Uterus (tissue), 4 donors: Measurements from ENCODE around the gene CHST15. TPM values are rescaled to one million over a fixed set of nuclear protein-coding genes. Genes with fewer than 3 reads are reported as not detected.

ENCODE experiments used
- DNase-seq, 2 donors: peaks; one replicate each; pipeline ENCODE4 v3.0.0-alpha.2; 2019 to 2020
- H3K27ac ChIP-seq, 2 donors: fragments of 200-600 bp; sonication (generic); 1 replicate in 1 of 2; 2 replicates in 1 of 2; pipeline ENCODE4 v1.5.1; 2016 to 2018
- H3K27me3 ChIP-seq, 2 donors: fragments of 200-600 bp; sonication (generic); one replicate each; pipeline ENCODE4 v1.5.1; 2018 to 2019; ENCODE audit warnings: control low read depth in 1 of 2
- H3K36me3 ChIP-seq, 2 donors: fragments of 200-600 bp; sonication (generic); one replicate each; pipeline ENCODE4 v1.5.1; 2019; ENCODE audit warnings: control low read depth in 1 of 2
- H3K4me1 ChIP-seq, 2 donors: fragments of 200-600 bp; sonication (generic); one replicate each; pipeline ENCODE4 v1.5.1; 2018 to 2019; ENCODE audit warnings: control low read depth in 1 of 2
- H3K4me3 ChIP-seq, 2 donors: fragments of 200-600 bp; sonication (generic); 1 replicate in 1 of 2; 2 replicates in 1 of 2; pipeline ENCODE4 v1.5.1; 2018 to 2019; ENCODE audit warnings: mild to moderate bottlenecking in 1 of 2
- H3K9me3 ChIP-seq, 2 donors: fragments of 200-600 bp; sonication (generic); one replicate each; pipeline ENCODE4 v1.5.1; 2019; ENCODE audit warnings: control low read depth in 1 of 2
- POLR2A ChIP-seq, 2 donors: fragments of 450-650 bp; IDR thresholded peaks; one replicate each; pipeline ENCODE4 v1.6.1; 2016; ENCODE audit warnings: antibody characterized with exemption in 2 of 2, mild to moderate bottlenecking in 1 of 2, moderate library complexity in 1 of 2
- intact Hi-C: fragments of 100-400 bp; cut with DNase I; formaldehyde crosslinking; loops from one replicate; pipeline ENCODE4 v1.15.1; 2023; ENCODE audit warnings: low total_unique reads
- total RNA-seq, 4 donors: library from RNA; depleted of rRNA in 3 of 4; stranded (reverse); fragments of >200 nt in 3 of 4; gene quantifications; one replicate each; pipeline versions ENCODE4 v1.1.0 to v1.2.4, GENCODE V29; 2014 to 2023
- TF ChIP-seq, protein P1 (sequence below), 4 experiments: fragments of 200-600 bp in 2 of 4; fragments of 450-650 bp in 2 of 4; sonication (generic) in 2 of 4; IDR thresholded peaks; one replicate each; pipeline ENCODE4 v1.5.1; 2016 to 2019; ENCODE audit warnings: antibody characterized with exemption in 4 of 4, mild to moderate bottlenecking in 2 of 4, moderate library complexity in 1 of 4
- donor health status: DM: yes; HTN: yes; CAD: no.

Gene CHST15
- total RNA-seq, 4 donors from 2014 or later: 9.7 to 28.5 (median 17.8) TPM

DNA sequence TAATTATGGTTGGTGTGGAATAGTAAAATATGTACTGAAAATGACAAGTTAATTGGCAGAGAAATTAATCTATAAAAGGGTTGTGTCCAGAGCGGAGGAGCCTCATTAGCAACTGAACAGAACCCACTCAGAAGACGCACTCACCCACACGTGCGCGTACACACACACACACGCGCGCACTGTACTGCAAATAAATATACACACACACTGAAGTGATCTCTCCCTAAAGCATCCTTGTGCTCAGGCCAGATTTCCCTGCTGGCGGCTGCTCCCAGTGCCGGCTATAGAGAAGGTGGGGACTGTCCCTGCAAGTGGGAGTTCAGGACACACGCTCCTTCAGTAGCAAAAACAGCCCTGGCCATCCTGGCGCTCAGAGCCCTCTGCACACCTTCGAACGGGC is 85.2 kb downstream of the CHST15 start:
- H3K27me3 ChIP-seq: no peaks in the 10 kb centered on the region
- intact Hi-C loops: no loop called here
- DNase-seq: no peak
- H3K4me3 ChIP-seq: no peak overlapping the region
- no peaks in the 10 kb centered on the region for H3K4me1 ChIP-seq
- H3K9me3 ChIP-seq: no peaks in the 10 kb centered on the region
- H3K27ac ChIP-seq: no peak overlapping the region
- H3K36me3 ChIP-seq: no peaks in the 10 kb centered on the region
- TF ChIP-seq POLR2A (IDR thresholded peaks at IDR 0.05): no peak
- TF ChIP-seq, protein P1, sequence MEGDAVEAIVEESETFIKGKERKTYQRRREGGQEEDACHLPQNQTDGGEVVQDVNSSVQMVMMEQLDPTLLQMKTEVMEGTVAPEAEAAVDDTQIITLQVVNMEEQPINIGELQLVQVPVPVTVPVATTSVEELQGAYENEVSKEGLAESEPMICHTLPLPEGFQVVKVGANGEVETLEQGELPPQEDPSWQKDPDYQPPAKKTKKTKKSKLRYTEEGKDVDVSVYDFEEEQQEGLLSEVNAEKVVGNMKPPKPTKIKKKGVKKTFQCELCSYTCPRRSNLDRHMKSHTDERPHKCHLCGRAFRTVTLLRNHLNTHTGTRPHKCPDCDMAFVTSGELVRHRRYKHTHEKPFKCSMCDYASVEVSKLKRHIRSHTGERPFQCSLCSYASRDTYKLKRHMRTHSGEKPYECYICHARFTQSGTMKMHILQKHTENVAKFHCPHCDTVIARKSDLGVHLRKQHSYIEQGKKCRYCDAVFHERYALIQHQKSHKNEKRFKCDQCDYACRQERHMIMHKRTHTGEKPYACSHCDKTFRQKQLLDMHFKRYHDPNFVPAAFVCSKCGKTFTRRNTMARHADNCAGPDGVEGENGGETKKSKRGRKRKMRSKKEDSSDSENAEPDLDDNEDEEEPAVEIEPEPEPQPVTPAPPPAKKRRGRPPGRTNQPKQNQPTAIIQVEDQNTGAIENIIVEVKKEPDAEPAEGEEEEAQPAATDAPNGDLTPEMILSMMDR (IDR thresholded peaks at IDR 0.05): no peak

DNA sequence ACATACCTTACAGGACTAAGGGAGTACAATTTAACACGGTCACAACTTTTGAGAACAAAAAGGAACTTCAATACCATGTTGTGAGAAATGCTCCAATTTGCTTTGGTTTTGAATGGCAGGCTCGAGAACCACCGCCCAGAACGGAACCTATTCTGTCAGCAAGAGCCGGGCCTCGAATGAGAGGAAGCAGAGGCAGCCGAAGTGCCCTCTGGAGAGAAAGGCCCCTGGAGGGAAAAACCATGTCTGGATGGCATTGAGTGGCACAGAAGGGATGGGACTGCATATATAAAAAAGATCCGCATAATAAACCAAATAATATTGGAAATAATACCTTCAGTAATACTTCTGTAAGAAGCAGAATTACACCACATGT is 85.6 kb downstream of the CHST15 start:
- Histone ChIP-seq H3K27ac (no peak overlapping the region), H3K9me3 (no peaks in the 10 kb centered on the region), H3K4me3 (no peak overlapping the region), H3K4me1 (no peaks in the 10 kb centered on the region), H3K27me3 (no peaks in the 10 kb centered on the region), H3K36me3 (no peaks in the 10 kb centered on the region)
- TF ChIP-seq, protein P1 (IDR thresholded peaks at IDR 0.05): no peak
- no peak for TF ChIP-seq POLR2A (IDR thresholded peaks at IDR 0.05)
- intact Hi-C loops: no loop called here
- no peak for DNase-seq

- Histone ChIP-seq H3K4me3 (no peak overlapping the region), H3K27me3 (no peaks in the 10 kb centered on the region), H3K36me3 (no peaks in the 10 kb centered on the region), H3K9me3 (no peaks in the 10 kb centered on the region), H3K4me1 (no peaks in the 10 kb centered on the region), H3K27ac (no peak overlapping the region)
- no peak for DNase-seq
- TF ChIP-seq, protein P1 (IDR thresholded peaks at IDR 0.05): no peak
- TF ChIP-seq POLR2A (IDR thresholded peaks at IDR 0.05): no peak
- intact Hi-C loops: no loop called here
Observed at GRCh38 chr10:124007102-124007772, 86.2 kb downstream of the CHST15 start.

GRCh38 chr10:124006526-124006925 is 86.9 kb downstream of the CHST15 start:
- H3K4me3 ChIP-seq: no peak overlapping the region
- H3K4me1 ChIP-seq: no peaks in the 10 kb centered on the region
- no peak for DNase-seq
- no peaks in the 10 kb centered on the region for H3K27me3 ChIP-seq
- intact Hi-C loops: no loop called here
- no peak overlapping the region for H3K27ac ChIP-seq
- TF ChIP-seq POLR2A (IDR thresholded peaks at IDR 0.05): no peak
- TF ChIP-seq, protein P1 (IDR thresholded peaks at IDR 0.05): no peak
- no peaks in the 10 kb centered on the region for H3K9me3 ChIP-seq
- H3K36me3 ChIP-seq: no peaks in the 10 kb centered on the region

DNA sequence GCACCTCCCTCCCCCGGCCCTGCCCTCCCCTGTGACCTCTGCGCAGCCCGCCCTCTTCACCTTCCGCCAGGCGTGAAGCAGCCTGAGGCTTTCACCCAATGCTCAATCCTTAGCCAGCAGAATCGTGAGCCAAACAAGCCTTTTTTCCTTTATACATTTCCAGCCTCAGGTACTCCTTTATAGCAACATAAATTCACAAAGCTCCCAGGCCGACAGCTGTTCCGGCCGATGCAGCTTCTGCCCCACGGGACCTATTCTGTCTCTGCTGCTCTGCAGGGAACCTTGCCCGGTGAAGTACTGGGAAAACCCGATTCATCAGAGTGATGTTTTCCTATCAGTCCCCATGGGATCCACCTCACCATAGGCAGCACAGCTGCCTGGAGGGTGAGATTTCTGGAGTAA is 87.4 kb downstream of the CHST15 start:
- Histone ChIP-seq H3K4me3 (no peak overlapping the region), H3K4me1 (no peaks in the 10 kb centered on the region), H3K27ac (no peak overlapping the region), H3K9me3 (no peaks in the 10 kb centered on the region), H3K36me3 (no peaks in the 10 kb centered on the region), H3K27me3 (no peaks in the 10 kb centered on the region)
- TF ChIP-seq POLR2A (IDR thresholded peaks at IDR 0.05): no peak
- TF ChIP-seq, protein P1 (IDR thresholded peaks at IDR 0.05): no peak
- intact Hi-C loops: no loop called here
- DNase-seq: no peak
